GM12865 (cell line): ENCODE measurements around the gene PTEN.

ENCODE experiments used
- DNase-seq: peaks from one replicate; pipeline ENCODE4 v3.0.0; 2010; ENCODE audit warnings: low read depth
- H3K4me3 ChIP-seq: 2 replicates; pipeline ENCODE4 v1.5.1; 2011; ENCODE audit warnings: mild to moderate bottlenecking, low read depth, low read length, control low read depth
- TF ChIP-seq, protein P1 (sequence below): IDR thresholded peaks from 2 replicates; pipeline ENCODE4 v1.5.1; 2011; ENCODE audit warnings: low read length, control low read depth, low read depth, inconsistent platforms; ENCODE audit not compliant: insufficient read depth; ENCODE audit errors: missing control alignments

The PTEN gene

DNA sequence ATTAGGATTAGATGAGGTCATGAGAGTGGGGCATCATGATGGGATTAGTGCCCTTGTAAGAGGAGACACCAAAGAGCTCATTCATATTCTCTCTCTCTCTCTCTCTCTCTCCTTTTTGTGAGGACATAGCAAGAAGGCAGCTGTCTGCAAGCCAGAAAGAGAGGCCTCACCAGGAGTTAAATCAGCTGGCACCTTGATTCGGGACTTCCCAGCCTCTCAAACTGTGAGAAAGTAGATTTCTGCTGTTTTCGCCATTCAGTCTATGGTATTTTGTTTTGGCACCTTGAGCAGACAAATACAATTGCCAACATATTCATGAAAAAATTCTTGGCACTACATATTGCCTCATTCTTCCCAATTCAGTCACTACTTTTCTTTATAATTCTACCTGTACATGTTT is 24.8 kb upstream of the PTEN start:
- no peak overlapping the region for H3K4me3 ChIP-seq

DNA sequence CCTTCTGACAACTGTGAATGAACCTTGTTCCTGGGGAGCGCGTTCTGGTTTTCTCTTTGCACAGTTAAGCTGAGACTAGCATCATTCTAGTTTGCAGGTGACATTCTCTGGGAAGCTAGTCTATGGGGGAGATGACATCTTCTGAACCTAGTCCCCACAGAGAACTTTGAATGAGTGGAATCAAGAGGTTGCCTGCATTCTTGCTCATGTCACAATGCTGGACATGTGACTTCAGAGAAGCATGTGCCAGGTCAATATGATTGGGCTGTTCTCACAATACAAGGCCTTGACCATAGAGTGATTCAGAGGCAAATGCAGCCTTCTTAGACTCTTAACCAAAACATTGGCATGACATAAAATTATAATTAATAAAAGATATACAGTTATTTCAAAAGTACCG is 22.2 kb upstream of the PTEN start:
- TF ChIP-seq, protein P1, sequence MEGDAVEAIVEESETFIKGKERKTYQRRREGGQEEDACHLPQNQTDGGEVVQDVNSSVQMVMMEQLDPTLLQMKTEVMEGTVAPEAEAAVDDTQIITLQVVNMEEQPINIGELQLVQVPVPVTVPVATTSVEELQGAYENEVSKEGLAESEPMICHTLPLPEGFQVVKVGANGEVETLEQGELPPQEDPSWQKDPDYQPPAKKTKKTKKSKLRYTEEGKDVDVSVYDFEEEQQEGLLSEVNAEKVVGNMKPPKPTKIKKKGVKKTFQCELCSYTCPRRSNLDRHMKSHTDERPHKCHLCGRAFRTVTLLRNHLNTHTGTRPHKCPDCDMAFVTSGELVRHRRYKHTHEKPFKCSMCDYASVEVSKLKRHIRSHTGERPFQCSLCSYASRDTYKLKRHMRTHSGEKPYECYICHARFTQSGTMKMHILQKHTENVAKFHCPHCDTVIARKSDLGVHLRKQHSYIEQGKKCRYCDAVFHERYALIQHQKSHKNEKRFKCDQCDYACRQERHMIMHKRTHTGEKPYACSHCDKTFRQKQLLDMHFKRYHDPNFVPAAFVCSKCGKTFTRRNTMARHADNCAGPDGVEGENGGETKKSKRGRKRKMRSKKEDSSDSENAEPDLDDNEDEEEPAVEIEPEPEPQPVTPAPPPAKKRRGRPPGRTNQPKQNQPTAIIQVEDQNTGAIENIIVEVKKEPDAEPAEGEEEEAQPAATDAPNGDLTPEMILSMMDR: no peak
- no peak for DNase-seq
- H3K4me3 ChIP-seq: no peak overlapping the region

More for the DNA sequence above, 24.8 kb upstream of the PTEN start:
- TF ChIP-seq, protein P1: no peak
- DNase-seq: peak; percentile 47

DNA sequence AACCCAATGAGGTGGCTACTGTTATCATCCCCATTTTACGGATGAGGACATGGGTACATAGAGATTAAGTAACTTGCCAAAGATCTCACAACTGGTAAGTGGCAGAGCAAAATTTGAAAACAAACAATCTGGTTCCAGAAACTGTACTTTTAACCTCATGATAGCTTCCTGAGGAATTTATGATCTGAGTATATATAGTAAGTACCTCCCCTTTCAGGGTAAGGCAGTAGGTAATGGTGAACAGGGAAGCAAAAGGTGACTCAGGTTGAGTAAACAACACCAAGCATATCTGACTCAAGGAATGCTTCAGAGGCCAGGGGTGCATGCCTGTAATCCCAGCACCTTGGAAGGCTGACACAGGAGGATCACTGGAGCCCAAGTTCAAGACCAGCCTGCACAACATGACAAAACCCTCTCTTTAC is 21.2 kb upstream of the PTEN start:
- TF ChIP-seq, protein P1: no peak
- no peak overlapping the region for H3K4me3 ChIP-seq
- DNase-seq: no peak

DNA sequence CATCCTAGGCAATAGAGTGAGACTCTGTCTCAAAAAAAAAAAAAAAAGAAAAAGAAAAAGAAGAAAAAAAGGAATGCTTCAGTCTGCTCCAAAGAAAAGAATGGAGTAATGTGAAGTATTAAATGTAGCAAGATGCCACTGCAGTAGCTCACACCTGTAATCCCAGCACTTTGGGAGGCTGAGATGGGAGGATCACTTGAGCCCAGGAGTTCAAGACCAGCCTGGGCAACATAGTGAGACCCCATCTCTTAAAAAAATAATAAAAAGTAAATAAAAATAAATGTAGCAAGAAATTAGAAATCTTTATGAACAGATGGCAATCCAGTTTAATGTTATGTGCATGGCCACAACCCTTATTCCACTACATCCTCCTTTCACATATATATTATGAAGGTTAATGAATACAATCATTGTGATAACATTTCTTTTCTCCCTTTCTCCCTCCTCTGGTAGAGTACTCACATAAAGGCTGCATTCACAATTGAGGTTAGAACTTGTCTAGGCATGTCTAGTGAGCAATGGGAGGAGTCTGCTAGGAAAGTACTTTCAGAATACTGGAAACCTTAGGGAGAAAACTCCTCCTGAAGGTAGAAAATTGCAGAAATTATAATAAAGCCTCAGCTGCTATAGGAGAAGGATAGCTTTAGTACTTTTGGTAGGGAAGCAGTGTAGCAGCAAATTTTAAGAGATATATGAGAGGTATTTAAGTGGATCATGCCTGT is 20.5 kb upstream of the PTEN start:
- no peak overlapping the region for H3K4me3 ChIP-seq

DNA sequence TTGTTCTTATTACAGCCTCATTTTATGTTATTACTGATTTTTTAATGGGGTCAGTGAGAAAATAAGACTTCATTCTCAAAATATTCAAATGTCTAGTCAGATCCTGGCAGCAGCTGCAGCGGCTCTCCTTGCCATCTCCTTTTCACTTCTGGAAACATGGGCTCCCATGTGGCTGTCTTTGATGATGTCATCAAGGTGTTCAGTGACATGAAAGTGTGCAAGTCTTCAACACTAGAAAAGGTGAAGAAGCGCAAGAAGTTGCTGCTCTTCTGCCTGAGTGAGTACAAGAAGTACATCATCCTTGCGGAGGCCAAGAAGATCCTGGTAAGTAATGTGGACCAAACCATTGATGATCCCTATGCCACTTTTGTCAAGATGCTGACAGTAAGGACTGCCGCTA is 19.7 kb upstream of the PTEN start:
- DNase-seq: no peak
- TF ChIP-seq, protein P1: no peak
- no peak overlapping the region for H3K4me3 ChIP-seq

More for the DNA sequence above, 20.5 kb upstream of the PTEN start:
- DNase-seq: no peak
- TF ChIP-seq, protein P1: no peak

DNA sequence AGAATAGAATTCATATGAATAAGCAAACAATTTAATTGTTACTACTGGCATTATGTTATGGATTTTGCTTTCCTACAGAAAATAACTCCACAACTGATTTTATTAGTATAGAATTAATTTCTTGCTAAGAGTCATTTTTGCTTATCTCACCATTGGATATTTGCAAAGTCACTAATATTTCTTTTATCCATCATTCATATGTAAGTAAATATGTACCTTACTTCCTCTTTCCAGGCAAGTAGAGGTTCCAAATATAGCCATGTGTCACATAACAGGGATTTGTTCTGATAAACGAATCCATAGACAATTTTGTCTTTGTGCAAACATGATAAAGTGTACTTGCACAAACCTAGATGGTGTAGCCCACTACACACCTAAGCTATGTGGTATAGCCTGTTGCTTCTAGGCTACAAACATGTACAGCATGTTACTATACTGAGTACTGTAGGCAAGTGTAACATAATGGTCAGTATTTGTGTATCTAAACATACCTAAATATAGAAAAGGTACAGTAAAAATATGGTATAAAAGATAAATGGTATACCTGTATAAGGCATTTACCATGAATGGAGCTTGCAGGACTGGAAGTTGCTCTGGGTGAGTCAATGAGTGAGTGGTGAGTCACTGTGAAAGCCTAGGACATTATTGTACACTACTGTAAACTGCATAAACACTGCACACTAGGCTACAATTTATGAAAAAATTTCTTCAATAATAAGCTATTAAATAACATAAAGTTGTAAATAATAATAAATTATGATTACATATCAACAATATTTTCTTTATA is 18.4 kb upstream of the PTEN start:
- no peak overlapping the region for H3K4me3 ChIP-seq
- TF ChIP-seq, protein P1: no peak
- no peak for DNase-seq
